Mesothelial cell of epicardium (in vitro differentiated cells): Measurements from ENCODE around the gene KIAA0513. TPM values are rescaled to one million over a fixed set of nuclear protein-coding genes. Genes with fewer than 3 reads are reported as not detected.

ENCODE experiments used
- DNase-seq, 2 experiments: peaks; one replicate each; pipeline ENCODE4 v3.0.0; 2021; ENCODE audit warnings: low spot score in 2 of 2; ENCODE audit not compliant: unreplicated experiment in 2 of 2
- H3K27ac Mint-ChIP-seq: 2 replicates; pipeline ENCODE4 v1.8.0; 2021; ENCODE audit warnings: mixed read lengths
- H3K27me3 Mint-ChIP-seq: 2 replicates; pipeline ENCODE4 v1.8.0; 2021; ENCODE audit warnings: low read depth, mixed read lengths
- H3K36me3 Mint-ChIP-seq: 2 replicates; pipeline ENCODE4 v1.8.0; 2021; ENCODE audit warnings: mixed read lengths
- H3K4me1 Mint-ChIP-seq: 2 replicates; pipeline ENCODE4 v1.8.0; 2021; ENCODE audit warnings: mixed read lengths
- H3K4me3 Mint-ChIP-seq: 2 replicates; pipeline ENCODE4 v1.8.0; 2021; ENCODE audit warnings: mild to moderate bottlenecking, moderate library complexity, mixed read lengths
- H3K9me3 Mint-ChIP-seq: 2 replicates; pipeline ENCODE4 v1.8.0; 2021; ENCODE audit warnings: mixed read lengths
- CTCF ChIP-seq: fragments of 200-600 bp; sonication (generic); IDR thresholded peaks from one replicate; pipeline ENCODE4 v1.5.0; 2021; ENCODE audit warnings: antibody characterized with exemption; ENCODE audit not compliant: unreplicated experiment
- total RNA-seq: library from RNA; stranded (reverse); gene quantifications from 3 replicates; pipeline ENCODE4 v1.2.1, GENCODE V29; 2021

The KIAA0513 gene
- total RNA-seq, 1 donor from 2014 or later, result 6.8 TPM

GRCh38 chr16:85046472-85046916 is 18.9 kb downstream of the KIAA0513 start:
- H3K27me3 Mint-ChIP-seq, result no peaks in the 10 kb centered on the region
- DNase-seq, result no peak
- H3K27ac Mint-ChIP-seq, result no peak overlapping the region
- H3K4me1 Mint-ChIP-seq, result peaks cover 18% of the 10 kb centered on the region
- peaks cover 3% of the 10 kb centered on the region for H3K9me3 Mint-ChIP-seq
- TF ChIP-seq CTCF, result no peak
- H3K4me3 Mint-ChIP-seq, result no peak overlapping the region
- no peaks in the 10 kb centered on the region for H3K36me3 Mint-ChIP-seq

- DNase-seq, result no peak
- peaks cover 19% of the 10 kb centered on the region for H3K4me1 Mint-ChIP-seq
- H3K9me3 Mint-ChIP-seq, result peaks cover 3% of the 10 kb centered on the region
- no peaks in the 10 kb centered on the region for H3K27me3 Mint-ChIP-seq
- no peaks in the 10 kb centered on the region for H3K36me3 Mint-ChIP-seq
- peak overlapping the region; percentile 33 for H3K27ac Mint-ChIP-seq
- no peak overlapping the region for H3K4me3 Mint-ChIP-seq
- no peak for TF ChIP-seq CTCF
Measured at GRCh38 chr16:85046931-85047866, 19.6 kb downstream of the KIAA0513 start.

- H3K4me3 Mint-ChIP-seq, result no peak overlapping the region
- no peaks in the 10 kb centered on the region for H3K36me3 Mint-ChIP-seq
- peaks cover 3% of the 10 kb centered on the region for H3K9me3 Mint-ChIP-seq
- H3K27me3 Mint-ChIP-seq, result no peaks in the 10 kb centered on the region
- peaks cover 19% of the 10 kb centered on the region for H3K4me1 Mint-ChIP-seq
- no peak overlapping the region for H3K27ac Mint-ChIP-seq
- TF ChIP-seq CTCF, result no peak
- DNase-seq, result no peak
Measured at GRCh38 chr16:85047867-85048455, 20.4 kb downstream of the KIAA0513 start.

GRCh38 chr16:85048921-85049562 is 21.4 kb downstream of the KIAA0513 start:
- Mint-ChIP-seq H3K4me1 (peaks cover 19% of the 10 kb centered on the region), H3K27ac (no peak overlapping the region), H3K36me3 (no peaks in the 10 kb centered on the region), H3K27me3 (no peaks in the 10 kb centered on the region), H3K4me3 (no peak overlapping the region), H3K9me3 (peaks cover 3% of the 10 kb centered on the region)
- DNase-seq, result no peak
- TF ChIP-seq CTCF, result no peak

- TF ChIP-seq CTCF, result no peak
Measured at GRCh38 chr16:85049706-85050305, 22.2 kb downstream of the KIAA0513 start.

More at GRCh38 chr16:85049706-85050305, 22.2 kb downstream of the KIAA0513 start:
- H3K4me1 Mint-ChIP-seq, result peaks cover 19% of the 10 kb centered on the region
- H3K4me3 Mint-ChIP-seq, result no peak overlapping the region
- H3K36me3 Mint-ChIP-seq, result no peaks in the 10 kb centered on the region
- DNase-seq, result no peak
- peaks cover 3% of the 10 kb centered on the region for H3K9me3 Mint-ChIP-seq
- no peak overlapping the region for H3K27ac Mint-ChIP-seq
- no peaks in the 10 kb centered on the region for H3K27me3 Mint-ChIP-seq
